Mesenteric fat pad (tissue), 1 donor: Measurements from ENCODE around the gene TSHR. TPM values are rescaled to one million over a fixed set of nuclear protein-coding genes. Genes with fewer than 3 reads are reported as not detected.

Experiments used
- DNase-seq: peaks from one replicate; pipeline ENCODE4 v3.0.0-alpha.2; 2020; ENCODE audit warnings: low spot score
- total RNA-seq: library from RNA; stranded (reverse); fragmentation: NEBNext Ultra II Directional; extraction: Animal tissue kit (Norgen Biotek cat#: 25700); gene quantifications from one replicate; pipeline ENCODE4 v1.2.1, GENCODE V29; 2021
- donor health status: DM: yes; HTN: yes; CAD: no.

Gene TSHR
- total RNA-seq, 1 donor from 2014 or later: 0.39 TPM

DNA sequence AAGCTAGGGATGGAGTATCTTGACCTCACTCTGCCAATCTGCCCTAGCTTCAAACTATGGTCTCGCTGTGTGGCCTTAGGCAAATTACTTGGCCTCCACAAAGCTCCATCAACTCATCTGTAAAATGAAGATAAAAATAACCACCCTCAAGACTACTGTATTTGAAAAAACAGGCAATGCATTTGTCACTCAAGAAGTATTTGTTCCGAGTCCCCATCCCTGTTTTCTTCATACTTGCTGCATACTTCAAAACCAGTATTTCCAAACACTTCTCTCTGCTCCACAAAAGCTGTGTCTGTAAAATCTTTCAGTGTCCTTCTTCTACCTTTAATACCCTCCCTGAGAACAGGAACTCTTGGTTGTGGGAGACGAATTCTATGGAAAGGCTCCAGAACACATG, 217.5 kb downstream of the TSHR start:
- no peak for DNase-seq

DNA sequence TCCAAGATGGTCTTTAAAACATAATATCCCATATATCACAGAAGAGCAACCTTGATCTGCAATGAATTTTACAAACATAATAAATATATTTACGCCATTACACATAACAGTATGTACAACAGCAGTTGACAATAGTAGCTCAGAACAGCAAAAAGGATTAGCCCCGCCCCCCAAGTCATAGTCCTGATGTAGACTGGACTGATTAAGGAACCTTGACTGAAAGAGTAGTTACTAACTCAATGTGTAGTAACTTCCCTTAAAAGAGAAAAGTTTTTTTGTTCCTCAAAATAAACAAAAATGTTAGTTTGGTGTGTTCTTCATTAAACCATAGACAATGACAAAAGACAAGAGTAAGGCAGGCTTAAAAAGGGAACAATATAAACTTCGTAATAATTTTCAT, 220.8 kb downstream of the TSHR start:
- no peak for DNase-seq

DNA sequence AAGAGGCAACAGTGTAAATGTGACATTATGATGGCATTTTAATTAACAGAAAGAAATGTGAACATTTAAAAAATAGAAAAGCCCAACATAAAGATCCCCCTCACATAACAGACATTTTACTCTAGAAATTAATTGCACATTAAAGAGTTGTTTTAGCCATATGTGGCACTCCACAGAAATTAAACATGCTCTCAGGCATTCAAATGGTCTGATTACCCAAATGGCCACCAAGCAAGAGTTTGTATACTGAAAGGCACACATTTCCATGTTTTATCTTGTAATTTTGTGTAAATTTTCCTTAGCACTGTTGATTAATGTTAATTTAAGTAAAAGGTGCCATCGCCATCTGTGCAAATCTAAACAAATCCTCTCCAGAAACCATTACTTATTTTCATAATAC, 221.8 kb downstream of the TSHR start:
- no peak for DNase-seq

DNA sequence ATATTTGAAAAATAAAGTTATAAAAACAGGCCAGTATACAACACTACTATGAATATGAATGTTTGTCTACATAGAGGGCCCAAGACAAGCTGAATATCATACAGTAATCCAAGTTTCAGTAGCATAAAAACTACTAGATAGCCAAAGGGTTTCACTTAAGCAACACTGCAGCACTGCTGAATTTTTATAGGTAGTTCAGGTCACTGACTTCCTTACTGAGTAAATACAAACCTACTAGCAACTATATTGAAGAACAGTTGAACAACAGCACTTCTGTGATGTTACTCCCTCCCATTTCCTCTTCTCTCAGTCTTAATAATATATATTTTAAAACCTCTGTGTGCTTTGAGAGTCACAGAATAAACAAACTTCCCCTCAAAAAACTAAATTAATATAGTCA, 222.6 kb downstream of the TSHR start:
- DNase-seq: no peak

DNA sequence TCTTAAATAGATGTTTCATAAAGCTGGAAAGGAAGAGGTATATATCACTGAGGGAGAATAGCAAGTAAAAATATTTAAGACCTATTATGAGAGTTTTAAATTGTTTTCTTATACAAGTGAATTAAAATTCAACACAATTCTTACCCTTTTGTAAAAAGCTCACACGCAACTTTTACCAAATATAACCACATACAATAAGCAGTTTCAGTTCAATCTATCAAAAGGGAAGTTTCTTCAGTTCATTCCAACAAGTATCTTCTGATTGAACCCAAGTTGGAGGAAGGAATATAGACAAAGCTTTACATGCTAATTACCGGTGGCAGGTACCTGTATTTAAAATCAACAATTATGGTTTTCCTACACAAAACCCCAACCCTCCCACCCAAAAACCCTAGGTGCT, 224.2 kb downstream of the TSHR start:
- no peak for DNase-seq

DNA sequence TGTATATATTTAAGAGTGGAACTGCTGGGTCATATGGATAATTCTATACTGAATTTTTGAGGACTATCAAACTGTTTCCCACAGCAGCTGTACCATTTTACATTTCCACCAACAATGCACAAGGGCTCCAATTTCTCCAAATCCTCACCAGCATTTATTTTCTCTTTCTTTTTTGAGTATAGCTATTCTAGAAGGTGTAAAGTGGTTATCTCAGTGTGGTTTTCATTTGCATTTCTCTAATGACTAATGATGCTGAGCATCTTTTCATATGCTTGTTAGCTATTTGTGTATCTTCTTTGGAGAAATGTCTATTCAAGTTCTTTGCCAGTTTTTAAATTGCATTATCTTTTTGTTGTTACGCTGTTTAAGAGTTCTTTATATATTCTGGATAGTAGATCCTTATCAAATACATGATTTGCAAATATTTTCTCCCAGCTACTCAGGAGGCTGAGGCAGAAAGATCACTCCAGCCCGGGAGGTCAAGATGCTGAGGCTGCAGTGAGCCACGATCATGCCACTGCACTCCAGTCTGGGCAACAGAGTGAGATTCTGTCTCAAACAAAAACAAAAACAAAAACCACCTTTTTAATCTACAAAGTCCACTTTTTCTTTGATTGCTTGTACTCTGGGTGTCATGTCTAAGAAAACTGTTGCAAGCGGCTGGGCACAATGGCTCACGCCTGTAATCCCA, 232.6 kb downstream of the TSHR start:
- no peak for DNase-seq

DNA sequence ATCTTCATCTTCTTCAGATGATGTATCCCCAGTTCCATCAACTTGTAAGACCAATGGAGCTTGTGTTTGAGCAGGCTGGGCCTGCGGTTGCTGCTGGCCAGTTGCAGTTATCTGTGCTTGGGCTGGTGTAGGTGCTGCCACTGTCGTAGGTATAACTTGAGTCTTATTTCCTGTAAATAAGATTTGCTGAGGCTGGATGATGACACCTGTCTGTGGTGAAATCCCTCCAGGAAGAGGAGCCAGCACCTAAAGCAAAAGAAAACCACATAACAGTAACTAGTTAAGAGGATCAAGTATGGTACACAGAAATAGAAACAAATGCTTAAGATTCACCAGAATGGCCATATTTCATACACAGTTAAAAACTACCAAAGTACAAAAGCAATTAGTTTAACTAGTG, 237.2 kb downstream of the TSHR start:
- no peak for DNase-seq

DNA sequence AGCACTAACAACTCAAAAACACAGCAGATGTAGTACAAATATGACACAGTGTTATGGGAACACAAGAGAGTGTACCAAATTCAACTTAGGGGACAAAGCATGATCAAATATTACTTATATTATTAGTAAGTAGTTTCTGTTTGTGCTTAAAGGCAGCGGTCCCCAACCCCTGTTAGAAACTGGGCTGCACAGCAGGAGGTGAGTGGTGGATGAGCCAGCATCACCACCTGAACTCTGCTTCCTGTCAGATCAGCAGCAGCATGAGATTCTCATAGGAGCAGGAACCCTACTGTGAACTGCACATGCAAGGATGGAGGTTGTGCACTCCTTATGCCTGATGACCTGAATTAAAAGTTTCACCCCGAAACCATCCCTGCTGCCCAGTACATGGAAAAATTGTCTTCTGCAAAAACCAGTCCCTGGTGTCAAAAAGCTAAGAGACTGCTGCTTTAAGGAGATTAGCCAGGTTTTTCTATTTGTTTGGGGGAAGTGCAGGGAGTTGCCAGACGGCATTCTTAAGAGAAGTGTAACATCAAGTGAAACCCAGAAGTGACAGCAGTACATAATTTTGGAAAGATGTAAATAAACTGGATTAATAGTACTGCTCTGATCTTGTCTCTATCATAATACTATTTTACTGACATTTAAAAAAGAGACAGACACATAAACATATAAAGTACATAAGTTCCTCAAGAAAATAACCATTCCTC, 238.7 kb downstream of the TSHR start:
- no peak for DNase-seq

Other genes with a start within 250 kb of the TSHR start
- 15.6 TPM for gene CEP128, start 13.9 kb upstream of the TSHR start, total RNA-seq